HL-60 (cell line): ENCODE results near the gene THSD1.

Experiments used
- DNase-seq, 2 experiments: peaks; one replicate each; pipeline ENCODE4 v3.0.0-alpha.2; 2010 to 2020; ENCODE audit warnings: low read depth in 1 of 2, low spot score in 1 of 2
- H3K27ac ChIP-seq: fragments of 250-450 bp; sonication (Bioruptor Pico); replicated peaks from 2 replicates; pipeline ENCODE4 v1.5.1; 2020; ENCODE audit warnings: mild to moderate bottlenecking, moderate library complexity
- H3K27me3 ChIP-seq: fragments of 250-450 bp; sonication (Bioruptor Pico); 2 replicates; pipeline ENCODE4 v1.5.1; 2021; ENCODE audit warnings: mild to moderate bottlenecking, moderate library complexity; ENCODE audit not compliant: insufficient read depth, poor library complexity, severe bottlenecking
- H3K4me3 ChIP-seq: replicated peaks from 2 replicates; pipeline ENCODE4 v1.5.1; 2011; ENCODE audit warnings: mild to moderate bottlenecking, control low read depth, low read length; ENCODE audit not compliant: insufficient read depth
- GABPA ChIP-seq: IDR thresholded peaks from 2 replicates; pipeline ENCODE4 v1.6.1; 2012; ENCODE audit warnings: low read depth
- POLR2AphosphoS5 ChIP-seq: IDR thresholded peaks from 2 replicates; pipeline ENCODE4 v1.6.1; 2012; ENCODE audit warnings: low read depth
- SPI1 ChIP-seq: IDR thresholded peaks from 2 replicates; pipeline ENCODE4 v1.6.1; 2012; ENCODE audit warnings: low read depth, mild to moderate bottlenecking, borderline replicate concordance
- TF ChIP-seq, protein P1 (sequence below): IDR thresholded peaks from 2 replicates; pipeline ENCODE4 v1.6.1; 2012; ENCODE audit warnings: low read depth; ENCODE audit not compliant: insufficient replicate concordance
- TF ChIP-seq, protein P2 (sequence below): IDR thresholded peaks from one replicate; pipeline ENCODE4 v1.5.1; 2011; ENCODE audit warnings: low read length, control low read depth, inconsistent platforms; ENCODE audit not compliant: insufficient read depth

The THSD1 gene

GRCh38 chr13:52450012-52450792 is 44.2 kb upstream of the THSD1 start, which contains the start of gene VPS36:
TSS of gene VPS36 (minus strand) at chr13:52450634. CDS start at chr13:52450594, 40 bp downstream.
- Histone ChIP-seq H3K4me3 (peak within 1 kb of the TSS; percentile 89), H3K27ac (peak within 1 kb of the TSS; percentile 88), H3K27me3 (no peaks in the 10 kb centered on the region)
- peak; percentile 85 to 94 for DNase-seq
- TF ChIP-seq, protein P1, sequence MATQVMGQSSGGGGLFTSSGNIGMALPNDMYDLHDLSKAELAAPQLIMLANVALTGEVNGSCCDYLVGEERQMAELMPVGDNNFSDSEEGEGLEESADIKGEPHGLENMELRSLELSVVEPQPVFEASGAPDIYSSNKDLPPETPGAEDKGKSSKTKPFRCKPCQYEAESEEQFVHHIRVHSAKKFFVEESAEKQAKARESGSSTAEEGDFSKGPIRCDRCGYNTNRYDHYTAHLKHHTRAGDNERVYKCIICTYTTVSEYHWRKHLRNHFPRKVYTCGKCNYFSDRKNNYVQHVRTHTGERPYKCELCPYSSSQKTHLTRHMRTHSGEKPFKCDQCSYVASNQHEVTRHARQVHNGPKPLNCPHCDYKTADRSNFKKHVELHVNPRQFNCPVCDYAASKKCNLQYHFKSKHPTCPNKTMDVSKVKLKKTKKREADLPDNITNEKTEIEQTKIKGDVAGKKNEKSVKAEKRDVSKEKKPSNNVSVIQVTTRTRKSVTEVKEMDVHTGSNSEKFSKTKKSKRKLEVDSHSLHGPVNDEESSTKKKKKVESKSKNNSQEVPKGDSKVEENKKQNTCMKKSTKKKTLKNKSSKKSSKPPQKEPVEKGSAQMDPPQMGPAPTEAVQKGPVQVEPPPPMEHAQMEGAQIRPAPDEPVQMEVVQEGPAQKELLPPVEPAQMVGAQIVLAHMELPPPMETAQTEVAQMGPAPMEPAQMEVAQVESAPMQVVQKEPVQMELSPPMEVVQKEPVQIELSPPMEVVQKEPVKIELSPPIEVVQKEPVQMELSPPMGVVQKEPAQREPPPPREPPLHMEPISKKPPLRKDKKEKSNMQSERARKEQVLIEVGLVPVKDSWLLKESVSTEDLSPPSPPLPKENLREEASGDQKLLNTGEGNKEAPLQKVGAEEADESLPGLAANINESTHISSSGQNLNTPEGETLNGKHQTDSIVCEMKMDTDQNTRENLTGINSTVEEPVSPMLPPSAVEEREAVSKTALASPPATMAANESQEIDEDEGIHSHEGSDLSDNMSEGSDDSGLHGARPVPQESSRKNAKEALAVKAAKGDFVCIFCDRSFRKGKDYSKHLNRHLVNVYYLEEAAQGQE = peak; percentile 15
- TF ChIP-seq, protein P2, sequence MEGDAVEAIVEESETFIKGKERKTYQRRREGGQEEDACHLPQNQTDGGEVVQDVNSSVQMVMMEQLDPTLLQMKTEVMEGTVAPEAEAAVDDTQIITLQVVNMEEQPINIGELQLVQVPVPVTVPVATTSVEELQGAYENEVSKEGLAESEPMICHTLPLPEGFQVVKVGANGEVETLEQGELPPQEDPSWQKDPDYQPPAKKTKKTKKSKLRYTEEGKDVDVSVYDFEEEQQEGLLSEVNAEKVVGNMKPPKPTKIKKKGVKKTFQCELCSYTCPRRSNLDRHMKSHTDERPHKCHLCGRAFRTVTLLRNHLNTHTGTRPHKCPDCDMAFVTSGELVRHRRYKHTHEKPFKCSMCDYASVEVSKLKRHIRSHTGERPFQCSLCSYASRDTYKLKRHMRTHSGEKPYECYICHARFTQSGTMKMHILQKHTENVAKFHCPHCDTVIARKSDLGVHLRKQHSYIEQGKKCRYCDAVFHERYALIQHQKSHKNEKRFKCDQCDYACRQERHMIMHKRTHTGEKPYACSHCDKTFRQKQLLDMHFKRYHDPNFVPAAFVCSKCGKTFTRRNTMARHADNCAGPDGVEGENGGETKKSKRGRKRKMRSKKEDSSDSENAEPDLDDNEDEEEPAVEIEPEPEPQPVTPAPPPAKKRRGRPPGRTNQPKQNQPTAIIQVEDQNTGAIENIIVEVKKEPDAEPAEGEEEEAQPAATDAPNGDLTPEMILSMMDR = peak; percentile 75
- peak; percentile 74 for TF ChIP-seq POLR2AphosphoS5
- TF ChIP-seq SPI1 = no peak
- peak; percentile 75 for TF ChIP-seq GABPA

GRCh38 chr13:52449331-52450011 is 43.5 kb upstream of the THSD1 start:
- DNase-seq = no peak
- H3K27ac ChIP-seq = peak overlapping the region; percentile 88

DNA sequence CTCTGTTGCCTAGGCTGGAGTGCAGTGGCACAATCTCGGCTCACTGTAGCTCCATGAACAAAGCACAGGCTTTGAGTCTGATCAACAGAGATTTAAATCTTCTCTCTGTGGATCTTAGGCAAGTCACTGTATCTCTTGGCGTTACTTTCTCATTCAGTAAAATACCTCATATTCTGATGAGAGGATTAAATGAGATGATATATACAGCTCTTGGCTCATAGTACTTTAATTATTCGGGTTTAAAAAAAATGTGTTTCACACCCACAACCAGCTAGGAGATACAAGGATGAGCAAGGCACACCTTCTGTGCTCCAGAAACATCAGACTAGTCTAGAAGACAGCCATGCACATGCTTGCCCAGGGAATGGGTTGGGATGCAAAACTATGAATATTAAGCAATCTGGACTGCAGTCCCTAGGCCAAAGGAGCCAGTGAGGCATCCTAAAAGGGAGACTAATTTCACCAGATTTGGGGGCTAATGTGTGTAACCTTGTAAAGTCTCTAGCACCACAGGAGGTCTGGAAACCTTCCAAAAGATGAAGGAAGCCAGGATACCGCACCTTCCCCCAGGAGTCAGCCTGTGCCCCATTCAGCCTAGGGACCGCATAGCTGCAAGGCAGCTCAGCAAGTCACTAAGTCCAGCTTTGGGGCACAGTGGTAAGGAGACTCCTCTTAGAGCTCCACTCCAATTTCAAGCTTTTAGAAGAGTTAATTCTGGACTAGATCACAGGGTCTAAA is 42.0 kb upstream of the THSD1 start:
- TF ChIP-seq, protein P1 = no peak
- TF ChIP-seq, protein P2 = no peak
- TF ChIP-seq GABPA (no peak), POLR2AphosphoS5 (no peak), SPI1 (no peak)
- H3K4me3 ChIP-seq = no peak overlapping the region
- DNase-seq = no peak
- H3K27ac ChIP-seq = no peak overlapping the region
- no peaks in the 10 kb centered on the region for H3K27me3 ChIP-seq

More at GRCh38 chr13:52449331-52450011, 43.5 kb upstream of the THSD1 start:
- Histone ChIP-seq H3K27me3 (no peaks in the 10 kb centered on the region), H3K4me3 (peak overlapping the region; percentile 89)
- no peak for TF ChIP-seq GABPA
- peak; percentile 43; the same call in 1 of the 2 replicates for TF ChIP-seq SPI1
